Muscle of leg (tissue), 11 donors: ENCODE data around the gene ATMIN. TPM values are rescaled to one million over a fixed set of nuclear protein-coding genes. Genes with fewer than 3 reads are reported as not detected.

Source experiments
- DNase-seq: peaks from one replicate; pipeline ENCODE4 v3.0.0; 2013
- H3K27ac ChIP-seq: one replicate; pipeline ENCODE4 v1.5.1; 2013; ENCODE audit warnings: mild to moderate bottlenecking, low read length, control low read depth
- H3K27me3 ChIP-seq: one replicate; pipeline ENCODE4 v1.6.1; 2013; ENCODE audit warnings: low read length; ENCODE audit not compliant: control insufficient read depth, insufficient read depth
- H3K36me3 ChIP-seq: one replicate; pipeline ENCODE4 v1.6.1; 2013; ENCODE audit warnings: low read length; ENCODE audit not compliant: control insufficient read depth, insufficient read depth
- H3K4me1 ChIP-seq: one replicate; pipeline ENCODE4 v1.6.1; 2013; ENCODE audit warnings: low read length; ENCODE audit not compliant: control insufficient read depth, insufficient read depth
- H3K4me3 ChIP-seq: one replicate; pipeline ENCODE4 v1.5.1; 2013; ENCODE audit warnings: low read length, control low read depth
- H3K9me3 ChIP-seq: replicated peaks from 2 replicates; pipeline ENCODE4 v1.6.1; 2013; ENCODE audit warnings: low read depth, low read length; ENCODE audit not compliant: control insufficient read depth
- WGBS: methylation state at CpG from one replicate; pipeline ENCODE4 v1.1.5; 2013; ENCODE audit warnings: missing lambda C conversion rate; ENCODE audit not compliant: insufficient coverage; 5-methylcytosine and 5-hydroxymethylcytosine counted together
- polyA plus RNA-seq, 8 donors: library from polyadenylated mRNA; unstranded; fragments of 120-200 nt; gene quantifications; one replicate each; pipeline versions ENCODE4 v1.2.1 to v1.2.3, GENCODE V29; 2013; ENCODE audit warnings: inconsistent platforms in 1 of 8, low replicate concordance in 1 of 8; ENCODE audit not compliant: insufficient read length in 8 of 8, insufficient read depth in 1 of 8
- total RNA-seq: library from RNA; stranded (reverse); fragments of 120-200 nt; gene quantifications from one replicate; pipeline ENCODE4 v1.2.4, GENCODE V29; 2013

Gene ATMIN
- total and polyA plus RNA-seq, 9 donors: 21.1 to 31.8 (median 29.2) TPM

- Histone ChIP-seq H3K4me1 (peaks cover 24% of the 10 kb centered on the region), H3K27ac (no peak overlapping the region), H3K9me3 (no peaks in the 10 kb centered on the region), H3K4me3 (no peak overlapping the region), H3K36me3 (no peaks in the 10 kb centered on the region), H3K27me3 (no peaks in the 10 kb centered on the region)
- WGBS: 60% methylated on average over 5 of the region's 14 CpGs
- DNase-seq: peak; percentile 82
These were observed 30.8 kb upstream of the ATMIN start for GRCh38 chr16:81004646-81005353.

GRCh38 chr16:81005610-81006161, 30.0 kb upstream of the ATMIN start:
- peak; percentile 31 for DNase-seq
- peak overlapping the region; percentile 100 for H3K27ac ChIP-seq
- 41% methylated on average over 7 of the region's 18 CpGs for WGBS

GRCh38 chr16:81006211-81006812, 29.3 kb upstream of the ATMIN start:
- Histone ChIP-seq H3K9me3 (no peaks in the 10 kb centered on the region), H3K4me3 (peak overlapping the region; percentile 96), H3K27me3 (no peaks in the 10 kb centered on the region), H3K4me1 (peaks cover 24% of the 10 kb centered on the region), H3K36me3 (no peaks in the 10 kb centered on the region), H3K27ac (peak overlapping the region; percentile 100)
- peak; percentile 77 for DNase-seq
- under 1% methylated on average over 49 of the region's 50 CpGs for WGBS

More at GRCh38 chr16:81005610-81006161, 30.0 kb upstream of the ATMIN start:
- Histone ChIP-seq H3K4me3 (peak overlapping the region; percentile 96), H3K9me3 (no peaks in the 10 kb centered on the region), H3K36me3 (no peaks in the 10 kb centered on the region), H3K27me3 (no peaks in the 10 kb centered on the region), H3K4me1 (peaks cover 24% of the 10 kb centered on the region)

- peak within 1 kb of the TSS; percentile 96 for H3K4me3 ChIP-seq
- under 1% methylated on average over 73 of the region's 75 CpGs for WGBS
- H3K27ac ChIP-seq: peak within 1 kb of the TSS; percentile 100
- H3K4me1 ChIP-seq: peaks cover 24% of the 10 kb centered on the region
- H3K9me3 ChIP-seq: no peaks in the 10 kb centered on the region
- peak; percentile 100 for DNase-seq
- no peaks in the 10 kb centered on the region for H3K27me3 ChIP-seq
- no peaks in the 10 kb centered on the region for H3K36me3 ChIP-seq
These were observed 28.6 kb upstream of the ATMIN start, which contains the start of the genes CENPN and CMC2 for GRCh38 chr16:81006813-81007695. TSS of gene CENPN (plus strand) at chr16:81007214. CDS start at chr16:81011940, 4,726 bp downstream. TSS of gene CMC2 (minus strand) at chr16:81006885. CDS start at chr16:80997394, 9,491 bp downstream.

GRCh38 chr16:81008505-81008789, 27.2 kb upstream of the ATMIN start:
- Histone ChIP-seq H3K9me3 (no peaks in the 10 kb centered on the region), H3K4me3 (peak overlapping the region; percentile 96), H3K27ac (no peak overlapping the region), H3K36me3 (peaks cover 4% of the 10 kb centered on the region), H3K4me1 (peaks cover 24% of the 10 kb centered on the region), H3K27me3 (no peaks in the 10 kb centered on the region)
- WGBS: 94% methylated on average over 5 of the region's 12 CpGs
- peak; percentile 14 for DNase-seq

GRCh38 chr16:81012974-81013373, 22.7 kb upstream of the ATMIN start:
- WGBS: 100% methylated on average over 1 of the region's 3 CpGs
- H3K36me3 ChIP-seq: peaks cover 25% of the 10 kb centered on the region
- no peaks in the 10 kb centered on the region for H3K27me3 ChIP-seq

GRCh38 chr16:81014672-81015071, 21.0 kb upstream of the ATMIN start:
- Histone ChIP-seq H3K4me1 (no peaks in the 10 kb centered on the region), H3K4me3 (no peak overlapping the region), H3K36me3 (peaks cover 36% of the 10 kb centered on the region), H3K9me3 (no peaks in the 10 kb centered on the region), H3K27me3 (no peaks in the 10 kb centered on the region), H3K27ac (no peak overlapping the region)
- DNase-seq: no peak
- WGBS: no CpG with 5 or more reads among the region's 2 CpGs

More at GRCh38 chr16:81012974-81013373, 22.7 kb upstream of the ATMIN start:
- no peak overlapping the region for H3K4me3 ChIP-seq
- H3K27ac ChIP-seq: no peak overlapping the region
- no peak for DNase-seq
- H3K4me1 ChIP-seq: peaks cover 6% of the 10 kb centered on the region
- H3K9me3 ChIP-seq: no peaks in the 10 kb centered on the region

GRCh38 chr16:81018496-81018895, 17.1 kb upstream of the ATMIN start:
- Histone ChIP-seq H3K27ac (no peak overlapping the region), H3K27me3 (no peaks in the 10 kb centered on the region), H3K9me3 (no peaks in the 10 kb centered on the region), H3K4me3 (no peak overlapping the region), H3K36me3 (peaks cover 45% of the 10 kb centered on the region), H3K4me1 (no peaks in the 10 kb centered on the region)
- no peak for DNase-seq
- no CpG with 5 or more reads among the region's 2 CpGs for WGBS

- Histone ChIP-seq H3K9me3 (no peaks in the 10 kb centered on the region), H3K27ac (no peak overlapping the region), H3K36me3 (peaks cover 8% of the 10 kb centered on the region), H3K27me3 (no peaks in the 10 kb centered on the region), H3K4me1 (no peaks in the 10 kb centered on the region), H3K4me3 (no peak overlapping the region)
- no peak for DNase-seq
- whole genome bisulfite sequencing: no CpG with 5 or more reads among the region's 4 CpGs
These were observed 9.2 kb upstream of the ATMIN start for GRCh38 chr16:81026429-81026828.
